ENCODE results near the gene HIRA.

GRCh38 chr22:19350947-19351346, 80.6 kb downstream of the HIRA start:
- TF ChIP-seq EZH2 (IDR thresholded peaks at IDR 0.05; ENCODE audit: insufficient read depth, poor library complexity, severe bottlenecking) = no peak
- TF ChIP-seq EZH2phosphoT487 (IDR thresholded peaks at IDR 0.05; ENCODE audit: insufficient read depth, low read depth) = no peak
